Measurements from ENCODE around the gene SLC26A11.

Gene SLC26A11

GRCh38 chr17:80217703-80218362 is 2.4 kb upstream of the SLC26A11 start:
- FAIRE-seq: no peak
- DNase-seq (ENCODE audit: insufficient read length, low spot score): no peak
- no peak for TF ChIP-seq POLR2A (IDR thresholded peaks at IDR 0.05; ENCODE audit: low read depth, low read length)

- no peak for TF ChIP-seq POLR2A (IDR thresholded peaks at IDR 0.05; ENCODE audit: low read depth, low read length)
- no peak for FAIRE-seq
- DNase-seq (ENCODE audit: insufficient read length, low spot score): no peak
Measured at GRCh38 chr17:80218391-80218790, 1.8 kb upstream of the SLC26A11 start.

GRCh38 chr17:80219013-80219762 is 1.0 kb upstream of the SLC26A11 start:
- no peak for TF ChIP-seq POLR2A (IDR thresholded peaks at IDR 0.05; ENCODE audit: low read depth, low read length)
- no peak for FAIRE-seq

GRCh38 chr17:80219763-80220053 is 519 bp upstream of the SLC26A11 start:
- DNase-seq (ENCODE audit: insufficient read length, low spot score) (no peak), FAIRE-seq (no peak)
- TF ChIP-seq POLR2A (IDR thresholded peaks at IDR 0.05; ENCODE audit: low read depth, low read length): no peak

More at GRCh38 chr17:80219013-80219762, 1.0 kb upstream of the SLC26A11 start:
- peak; percentile 91 for DNase-seq (ENCODE audit: insufficient read length, low spot score)

- DNase-seq (ENCODE audit: insufficient read length, low spot score) (no peak), FAIRE-seq (no peak)
- TF ChIP-seq POLR2A (IDR thresholded peaks at IDR 0.05; ENCODE audit: low read depth, low read length): no peak
Measured at GRCh38 chr17:80220736-80221215, 549 bp downstream of the SLC26A11 start.

GRCh38 chr17:80221351-80222105 is 1.3 kb downstream of the SLC26A11 start:
- no peak for FAIRE-seq
- no peak for TF ChIP-seq POLR2A (IDR thresholded peaks at IDR 0.05; ENCODE audit: low read depth, low read length)
- DNase-seq (ENCODE audit: insufficient read length, low spot score): no peak

GRCh38 chr17:80222376-80223141 is 2.3 kb downstream of the SLC26A11 start:
- FAIRE-seq (no peak), DNase-seq (ENCODE audit: insufficient read length, low spot score) (no peak)
- no peak for TF ChIP-seq POLR2A (IDR thresholded peaks at IDR 0.05; ENCODE audit: low read depth, low read length)

- FAIRE-seq: no peak
- no peak for DNase-seq (ENCODE audit: insufficient read length, low spot score)
- TF ChIP-seq POLR2A (IDR thresholded peaks at IDR 0.05; ENCODE audit: low read depth, low read length): no peak
Measured at GRCh38 chr17:80223142-80223815, 3.1 kb downstream of the SLC26A11 start.

- TF ChIP-seq POLR2A (IDR thresholded peaks at IDR 0.05; ENCODE audit: low read depth, low read length): no peak
- FAIRE-seq: no peak
- no peak for DNase-seq (ENCODE audit: insufficient read length, low spot score)
Measured at GRCh38 chr17:80223838-80224497, 3.7 kb downstream of the SLC26A11 start.

- DNase-seq (ENCODE audit: insufficient read length, low spot score) (no peak), FAIRE-seq (no peak)
- no peak for TF ChIP-seq POLR2A (IDR thresholded peaks at IDR 0.05; ENCODE audit: low read depth, low read length)
Measured at GRCh38 chr17:80224683-80225082, 4.5 kb downstream of the SLC26A11 start.

GRCh38 chr17:80225230-80225629 is 5.0 kb downstream of the SLC26A11 start:
- FAIRE-seq (no peak), DNase-seq (ENCODE audit: insufficient read length, low spot score) (no peak)
- no peak for TF ChIP-seq POLR2A (IDR thresholded peaks at IDR 0.05; ENCODE audit: low read depth, low read length)

- FAIRE-seq: no peak
- DNase-seq (ENCODE audit: insufficient read length, low spot score): no peak
- TF ChIP-seq POLR2A (IDR thresholded peaks at IDR 0.05; ENCODE audit: low read depth, low read length): no peak
Measured at GRCh38 chr17:80227156-80227555, 6.9 kb downstream of the SLC26A11 start.

GRCh38 chr17:80227666-80228065 is 7.4 kb downstream of the SLC26A11 start:
- no peak for TF ChIP-seq POLR2A (IDR thresholded peaks at IDR 0.05; ENCODE audit: low read depth, low read length)
- no peak for DNase-seq (ENCODE audit: insufficient read length, low spot score)
- no peak for FAIRE-seq

Measured in H54 (cell line).